Brain pericyte (primary cell): Measurements from ENCODE around the gene ACSS1.

Experiments used
- DNase-seq: peaks from one replicate; pipeline ENCODE4 v3.0.0-alpha.2; 2012; ENCODE audit warnings: low read depth, low spot score

The ACSS1 gene

DNA sequence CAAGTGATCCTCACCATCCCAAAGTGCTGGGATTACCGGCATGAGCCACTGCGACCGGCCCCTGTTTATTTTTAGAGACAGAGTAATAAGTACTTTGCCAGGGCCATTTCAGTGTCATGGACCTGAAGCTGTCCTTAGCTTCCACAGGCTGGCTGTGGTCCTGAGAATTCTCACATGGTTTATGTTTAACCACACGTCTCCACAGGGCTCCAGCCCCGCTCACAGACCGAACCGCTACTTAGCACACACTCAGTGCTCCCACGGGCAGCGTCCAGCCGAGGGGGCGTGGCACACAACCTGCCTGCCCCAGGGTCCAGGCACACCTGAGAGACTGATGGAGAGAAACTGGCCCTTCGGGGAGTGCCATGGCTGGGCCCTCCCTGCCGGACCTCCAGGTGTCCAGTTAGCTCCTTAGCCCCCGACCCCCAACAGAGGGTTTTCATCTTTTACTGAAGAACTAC is 11.7 kb downstream of the ACSS1 start:
- no peak for DNase-seq

- no peak for DNase-seq
Observed at GRCh38 chr20:25045343-25045712, 12.6 kb downstream of the ACSS1 start.

DNA sequence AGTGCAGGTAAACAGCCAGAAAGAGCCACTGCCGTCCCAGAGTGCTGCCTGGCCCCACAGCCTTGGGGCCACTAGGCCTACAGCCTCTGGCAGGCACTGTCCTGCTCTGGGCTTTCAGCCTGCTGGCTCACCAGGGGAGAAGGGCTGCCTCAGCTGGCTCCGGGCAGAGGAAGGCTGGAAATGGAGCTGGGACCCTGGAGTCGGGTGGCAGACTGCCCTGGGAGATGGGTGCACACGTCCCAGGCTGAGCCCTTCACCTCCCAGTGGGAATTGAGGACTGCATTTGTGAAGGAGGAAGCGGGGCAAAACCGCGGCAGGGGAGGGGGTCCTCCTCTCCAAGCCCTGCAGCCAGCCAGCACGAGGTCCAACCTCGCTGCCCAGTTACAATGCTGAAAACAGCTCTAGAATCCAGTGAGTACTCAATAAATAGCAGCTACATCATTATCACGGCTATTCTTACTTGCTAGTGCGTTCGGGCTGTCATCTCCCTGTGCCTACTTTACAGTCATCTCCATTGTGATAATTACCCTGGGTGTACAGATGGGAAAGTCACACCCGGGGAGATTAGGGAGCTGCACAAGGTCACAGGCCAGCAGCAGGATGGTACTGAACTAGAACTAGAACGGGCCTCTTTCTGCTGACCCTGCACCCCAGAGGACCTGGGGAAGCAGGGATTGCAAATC is 13.1 kb downstream of the ACSS1 start:
- no peak for DNase-seq

- DNase-seq = no peak
Observed at GRCh38 chr20:25044261-25044560, 13.7 kb downstream of the ACSS1 start.

GRCh38 chr20:25043499-25044260 is 14.3 kb downstream of the ACSS1 start:
- DNase-seq = no peak

DNA sequence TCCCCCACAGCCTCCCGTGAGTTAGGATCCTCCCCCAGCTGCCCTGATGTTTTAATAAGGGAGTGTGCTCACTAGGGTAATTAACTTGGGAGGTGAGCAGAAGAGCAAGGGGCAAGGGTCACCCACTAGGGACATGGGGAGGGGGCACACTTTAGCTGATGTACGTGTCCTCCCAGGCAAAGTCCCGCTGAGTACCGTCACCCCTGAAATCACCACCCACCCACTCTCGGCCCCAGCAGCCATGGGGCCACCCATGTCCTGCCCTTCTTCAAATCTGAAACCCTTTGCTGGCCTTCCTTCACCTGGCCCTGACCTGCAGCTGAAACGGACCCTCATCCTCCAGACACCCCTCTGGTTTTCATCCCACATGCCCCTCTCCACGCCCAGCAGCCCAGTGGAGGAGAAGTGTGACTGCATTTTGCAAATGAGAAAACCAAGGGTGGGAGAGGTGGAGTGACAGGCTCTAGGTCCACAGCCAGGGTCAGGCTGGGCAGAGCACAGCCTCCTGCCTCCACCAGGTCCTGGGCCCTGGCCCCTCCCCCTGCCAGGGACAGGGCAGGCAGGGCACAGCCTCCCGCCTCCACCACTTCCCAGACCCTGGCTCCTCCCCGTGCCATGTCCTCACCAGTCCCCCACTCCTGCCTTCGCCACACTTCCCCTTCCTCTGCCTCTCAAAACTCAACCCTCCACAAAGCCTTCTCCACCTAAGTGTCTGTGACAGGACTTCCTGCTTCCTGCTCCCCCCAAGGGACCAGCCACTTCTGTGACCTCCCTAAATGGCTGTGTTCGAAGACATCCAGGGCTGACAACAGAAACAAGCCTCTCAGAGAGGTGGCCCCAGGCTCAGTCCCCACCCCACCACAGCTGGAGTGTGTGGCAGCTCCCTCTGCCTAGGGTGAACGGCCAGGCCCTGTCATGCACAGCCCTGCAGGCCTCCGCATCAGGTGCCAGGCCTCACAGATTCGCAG is 15.1 kb downstream of the ACSS1 start:
- no peak for DNase-seq

GRCh38 chr20:25041813-25042530 is 16.0 kb downstream of the ACSS1 start:
- DNase-seq = no peak

DNA sequence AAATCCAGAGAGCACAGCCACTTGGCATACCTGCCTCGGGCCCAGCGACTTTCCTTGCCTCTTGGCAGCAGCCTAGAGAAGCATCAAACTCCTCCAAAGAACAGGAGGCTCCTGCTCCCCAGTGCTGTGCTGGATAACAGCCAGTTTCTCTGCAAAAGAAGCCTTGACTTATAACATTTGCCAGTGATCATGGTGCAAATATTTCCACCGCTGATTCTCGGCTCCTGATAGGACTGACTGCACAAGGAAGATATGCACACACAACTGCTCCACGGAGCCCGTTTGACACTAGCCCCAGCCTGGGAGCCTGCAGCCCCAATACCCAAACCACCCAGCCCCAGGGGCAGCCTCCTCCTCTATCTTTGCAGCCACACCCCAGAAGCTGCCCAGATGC is 17.5 kb downstream of the ACSS1 start:
- no peak for DNase-seq

DNA sequence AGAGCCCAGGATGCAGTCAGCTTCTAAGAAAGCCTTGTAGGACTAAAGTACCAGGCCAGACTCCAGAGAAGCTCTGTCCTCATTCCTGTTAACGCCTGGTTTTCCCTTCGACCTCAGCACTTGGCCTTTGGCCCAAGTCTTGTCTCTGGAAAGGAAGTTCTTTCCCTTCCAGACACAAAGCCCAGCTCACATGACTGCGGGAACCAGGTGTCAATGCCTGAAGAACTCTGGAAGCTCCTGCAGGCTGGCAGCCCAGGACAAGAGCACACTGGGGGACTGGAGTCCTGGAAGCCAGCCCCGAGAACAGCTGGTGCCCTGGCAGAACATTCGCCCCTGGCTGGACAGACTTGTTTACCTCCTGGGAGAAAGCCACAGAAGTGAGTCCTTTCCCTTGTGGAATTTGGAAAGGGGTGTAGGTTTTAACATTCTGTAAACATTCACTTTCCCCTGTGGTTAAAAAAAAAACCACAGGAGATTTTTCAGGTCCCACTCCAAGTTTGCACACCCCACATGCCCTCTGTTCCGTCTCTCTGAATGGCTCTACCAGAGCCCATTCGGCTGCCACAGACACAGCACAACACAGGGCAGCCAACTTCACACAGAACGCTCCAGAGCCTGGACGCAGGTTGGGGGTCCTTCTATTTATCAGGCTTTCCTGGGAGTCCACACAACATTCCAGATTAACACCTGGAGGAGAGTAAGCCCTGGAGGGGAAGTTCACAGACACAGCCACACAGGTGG is 18.1 kb downstream of the ACSS1 start:
- no peak for DNase-seq

- no peak for DNase-seq
Observed at GRCh38 chr20:25038591-25039015, 19.3 kb downstream of the ACSS1 start.

- no peak for DNase-seq
Observed at GRCh38 chr20:25038103-25038410, 19.9 kb downstream of the ACSS1 start.

GRCh38 chr20:25037288-25038102 is 20.4 kb downstream of the ACSS1 start:
- no peak for DNase-seq

DNA sequence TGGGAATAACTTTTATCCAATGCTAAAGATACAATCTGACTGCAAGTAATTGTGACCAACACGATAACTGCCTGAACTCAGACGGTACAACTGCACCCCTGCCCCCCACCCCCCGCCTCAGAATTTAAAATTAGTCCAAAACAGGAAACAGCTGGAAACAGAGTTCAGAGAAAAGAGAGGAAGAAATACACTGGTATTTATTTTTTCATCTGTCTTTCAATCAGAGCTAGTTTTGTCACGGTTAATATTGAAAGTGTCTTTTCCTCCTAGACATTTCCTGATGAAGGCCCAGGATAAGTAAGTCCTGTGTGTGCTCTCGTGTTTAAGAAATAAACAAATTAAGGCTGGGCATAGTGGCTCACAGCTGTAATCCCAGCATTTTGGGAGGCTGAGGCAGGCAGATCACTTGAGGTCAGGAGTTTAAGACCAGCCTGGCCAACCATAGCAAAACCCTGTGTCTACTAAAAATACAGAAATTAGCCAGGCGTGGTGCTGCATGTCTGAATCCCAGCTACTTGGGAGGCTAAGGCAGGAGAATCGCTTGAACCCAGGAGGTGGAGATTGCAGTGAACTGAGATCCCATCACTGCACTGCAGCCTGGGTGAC is 21.5 kb downstream of the ACSS1 start:
- no peak for DNase-seq

DNA sequence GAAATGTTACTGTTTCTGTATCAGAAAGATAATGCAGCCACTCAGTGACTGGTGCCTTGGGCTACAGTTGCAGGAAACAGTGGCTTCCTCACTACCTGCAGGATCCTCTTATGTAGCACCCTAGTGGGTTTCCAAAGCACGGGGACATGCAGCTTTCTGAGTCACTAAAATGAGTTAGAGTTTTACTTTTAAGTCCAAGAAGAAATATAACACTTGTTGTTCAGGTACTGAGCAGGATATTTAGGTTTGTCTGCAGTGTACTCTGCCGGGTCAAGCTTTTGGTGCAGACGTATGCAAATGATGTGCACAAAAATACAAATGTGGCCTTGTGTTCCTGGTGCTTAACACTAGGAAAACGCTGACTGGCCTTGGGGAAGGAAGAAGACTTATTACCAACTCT is 22.0 kb downstream of the ACSS1 start:
- DNase-seq = no peak

DNA sequence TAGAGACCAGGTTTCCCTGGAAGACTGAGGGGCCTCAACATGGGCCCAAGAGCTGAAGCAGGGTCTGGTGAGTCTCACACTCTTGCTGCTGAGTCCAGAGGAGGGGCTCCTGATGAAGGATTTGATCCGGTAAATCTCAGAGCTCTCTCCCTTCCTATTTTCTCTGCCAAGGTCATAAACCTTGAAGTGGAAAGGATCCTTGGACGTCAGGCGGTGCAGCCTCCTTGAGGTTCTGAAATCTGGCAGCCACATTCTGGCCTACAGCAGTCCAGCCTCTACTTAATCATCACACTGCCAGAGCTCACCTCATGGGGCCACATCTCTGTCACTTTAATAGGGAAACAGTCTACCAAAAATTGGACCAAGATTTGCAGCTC is 24.0 kb downstream of the ACSS1 start:
- no peak for DNase-seq

DNA sequence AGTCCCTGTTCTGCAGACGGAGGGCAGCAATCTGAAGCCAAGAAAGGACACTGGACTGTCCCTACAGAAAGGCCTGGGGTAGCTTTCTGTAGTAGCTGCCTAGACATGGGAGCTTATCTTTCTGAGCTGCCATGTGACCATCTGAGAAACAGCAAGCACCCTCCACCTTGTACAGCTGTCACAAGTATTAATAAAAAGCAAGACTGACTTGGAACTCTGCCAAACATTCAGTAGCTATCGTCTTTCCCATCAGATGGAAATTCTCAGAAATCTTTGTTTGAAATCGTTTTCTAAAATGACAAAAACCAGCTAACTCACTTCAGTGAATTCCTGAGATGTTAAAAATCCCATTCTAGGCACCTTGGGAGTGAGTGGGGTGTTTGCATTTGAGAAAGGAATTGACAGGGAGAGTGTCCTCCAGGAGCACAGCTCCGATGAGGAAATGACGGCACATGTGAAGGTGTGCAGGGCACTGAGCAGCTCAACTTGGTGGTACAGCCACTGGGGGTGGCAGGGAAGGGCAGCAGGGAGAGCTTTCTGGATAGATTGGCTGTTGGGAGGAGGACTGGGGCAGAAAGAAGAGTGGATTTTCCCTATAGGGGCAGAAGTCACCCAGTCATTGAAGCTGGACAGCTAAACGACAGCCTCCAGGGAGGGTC is 24.5 kb downstream of the ACSS1 start:
- DNase-seq = no peak

GRCh38 chr20:25032478-25033264 is 25.3 kb downstream of the ACSS1 start:
- no peak for DNase-seq

DNA sequence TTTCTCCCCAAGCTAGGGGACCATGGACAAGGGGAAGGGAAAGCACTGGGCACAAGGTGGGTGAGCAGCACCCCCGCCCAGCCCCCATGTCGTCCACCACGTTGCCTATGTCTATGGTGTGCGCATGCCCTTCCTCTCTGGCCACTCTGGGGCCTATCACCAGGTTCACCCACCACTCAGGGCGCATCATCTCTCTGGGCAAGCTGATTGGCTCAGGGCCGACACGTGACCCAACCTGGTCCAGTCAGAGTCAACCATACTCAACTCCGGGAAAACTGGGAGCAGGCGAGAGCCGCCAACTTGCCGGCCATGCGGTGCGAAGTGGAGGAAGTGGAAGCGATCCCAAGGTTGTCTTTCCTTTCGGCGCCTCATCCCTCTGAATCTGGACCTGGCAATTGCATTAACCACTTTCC is 25.9 kb downstream of the ACSS1 start:
- DNase-seq = no peak

- no peak for DNase-seq
Observed at GRCh38 chr20:25031241-25031640, 26.7 kb downstream of the ACSS1 start.
